ENCODE measurements around the gene TRIM17.

TRIM17 gene

DNA sequence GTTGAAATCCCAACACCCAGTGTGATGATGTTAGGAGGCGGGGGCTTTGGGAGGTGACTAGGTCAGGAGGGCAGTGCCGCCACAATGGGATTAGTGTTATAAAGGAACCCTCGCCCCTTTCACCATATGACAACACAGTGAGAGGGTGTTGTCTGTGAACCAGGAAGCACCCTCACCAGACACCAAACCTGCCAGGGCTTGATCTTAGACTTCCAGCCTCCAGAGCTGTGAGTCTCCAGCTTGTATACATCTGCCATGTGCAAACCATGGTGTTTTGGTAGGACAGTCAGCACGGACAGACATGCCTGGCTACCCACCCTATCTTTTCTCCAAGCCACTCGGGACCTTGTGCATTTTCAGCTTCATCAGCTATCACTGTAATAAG is 14.0 kb downstream of the TRIM17 start:
- DNase-seq (ENCODE audit: low read depth in 3 of 3, low spot score in 1 of 3), result no peak

- DNase-seq (ENCODE audit: low read depth in 3 of 3, low spot score in 1 of 3), result no peak
These were observed 14.7 kb downstream of the TRIM17 start for GRCh38 chr1:228401782-228402640.

DNA sequence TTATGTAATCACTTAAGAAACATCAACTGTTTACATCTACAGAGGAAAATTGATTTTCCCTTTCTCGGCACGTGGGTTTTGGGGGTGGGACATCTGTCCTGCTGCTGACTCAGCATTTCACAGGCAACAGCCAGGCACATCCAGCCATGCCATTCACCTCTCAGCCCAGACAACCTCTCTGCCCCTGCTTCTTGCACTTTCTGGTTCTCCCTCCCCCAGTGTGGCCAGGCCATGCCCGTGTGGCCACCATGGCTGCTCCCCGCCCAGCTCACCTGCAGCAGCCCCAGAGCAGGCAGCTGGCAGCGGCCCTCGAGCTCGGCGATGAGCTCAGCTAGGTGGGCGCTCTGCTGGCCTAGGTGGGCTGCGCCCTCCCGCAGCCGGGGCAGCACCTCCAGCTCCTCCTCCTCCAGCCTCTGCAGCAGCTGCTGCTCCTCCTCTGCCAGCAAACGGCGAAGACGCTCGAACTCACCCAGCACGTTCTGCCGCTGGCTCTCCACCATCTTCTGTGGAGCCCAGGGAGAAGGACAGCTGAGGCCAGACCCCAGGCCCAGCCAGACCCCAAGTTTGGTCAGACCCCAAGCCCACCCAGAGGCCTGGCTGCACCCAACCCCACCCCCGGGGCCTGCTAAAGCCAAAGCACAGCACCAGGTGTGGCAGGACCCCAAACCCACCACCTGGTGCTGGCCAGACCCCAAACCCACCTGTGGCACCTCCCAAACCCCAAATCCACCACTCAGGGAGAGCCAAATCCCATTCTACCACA is 15.8 kb downstream of the TRIM17 start:
- no peak for DNase-seq (ENCODE audit: low read depth in 3 of 3, low spot score in 1 of 3)

GRCh38 chr1:228400237-228400651 is 16.4 kb downstream of the TRIM17 start:
- no peak for DNase-seq (ENCODE audit: low read depth in 3 of 3, low spot score in 1 of 3)

- no peak for DNase-seq (ENCODE audit: low read depth in 3 of 3, low spot score in 1 of 3)
These were observed 17.0 kb downstream of the TRIM17 start for GRCh38 chr1:228399531-228400236.

GRCh38 chr1:228398741-228399461 is 17.8 kb downstream of the TRIM17 start:
- DNase-seq (ENCODE audit: low read depth in 3 of 3, low spot score in 1 of 3), result no peak

- DNase-seq (ENCODE audit: low read depth in 3 of 3, low spot score in 1 of 3), result no peak
These were observed 18.7 kb downstream of the TRIM17 start for GRCh38 chr1:228397966-228398365.

- DNase-seq (ENCODE audit: low read depth in 3 of 3, low spot score in 1 of 3), result no peak
These were observed 19.6 kb downstream of the TRIM17 start for GRCh38 chr1:228396770-228397662.

DNA sequence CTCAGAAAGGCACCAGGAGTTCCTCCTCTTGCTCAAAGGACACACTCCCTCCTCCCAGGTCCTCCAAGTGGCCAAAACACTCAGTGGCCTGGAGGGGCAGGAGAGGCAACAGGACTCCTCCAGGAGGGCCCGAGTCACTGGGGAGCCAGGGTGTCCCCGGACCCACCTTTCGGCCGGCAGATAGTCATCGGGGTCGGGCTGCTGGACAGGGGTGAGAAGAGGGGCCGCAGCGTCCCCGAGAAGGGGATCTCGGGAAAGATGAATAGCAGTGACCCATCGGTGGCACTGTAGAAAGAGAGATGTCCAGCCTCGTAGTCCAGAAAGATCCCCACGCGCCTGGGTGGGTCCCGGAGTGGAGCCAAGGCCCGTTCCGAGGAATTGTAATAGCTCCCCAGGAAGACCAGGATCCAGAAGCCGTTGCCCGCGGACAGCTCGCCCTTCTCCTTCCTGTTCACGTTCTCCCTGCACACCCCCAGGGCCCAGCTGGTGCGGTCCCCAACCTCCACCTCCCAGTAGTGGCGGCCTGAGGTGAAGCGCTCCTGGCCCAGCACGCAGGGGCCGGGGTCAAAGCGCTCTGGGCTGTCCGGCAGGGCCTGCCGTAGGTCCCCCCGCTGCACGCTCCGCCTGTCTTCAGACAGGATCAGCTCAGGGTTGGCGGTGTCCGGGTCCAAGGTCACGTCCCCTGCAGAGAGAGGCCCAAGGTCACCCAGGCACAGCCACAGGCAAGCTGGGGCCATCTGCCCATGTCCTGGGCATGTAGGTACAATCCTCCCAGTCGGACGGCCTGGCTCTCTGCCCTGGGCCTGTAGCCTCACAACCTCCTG is 21.9 kb downstream of the TRIM17 start:
- DNase-seq (ENCODE audit: low read depth in 3 of 3, low spot score in 1 of 3), result no peak

DNA sequence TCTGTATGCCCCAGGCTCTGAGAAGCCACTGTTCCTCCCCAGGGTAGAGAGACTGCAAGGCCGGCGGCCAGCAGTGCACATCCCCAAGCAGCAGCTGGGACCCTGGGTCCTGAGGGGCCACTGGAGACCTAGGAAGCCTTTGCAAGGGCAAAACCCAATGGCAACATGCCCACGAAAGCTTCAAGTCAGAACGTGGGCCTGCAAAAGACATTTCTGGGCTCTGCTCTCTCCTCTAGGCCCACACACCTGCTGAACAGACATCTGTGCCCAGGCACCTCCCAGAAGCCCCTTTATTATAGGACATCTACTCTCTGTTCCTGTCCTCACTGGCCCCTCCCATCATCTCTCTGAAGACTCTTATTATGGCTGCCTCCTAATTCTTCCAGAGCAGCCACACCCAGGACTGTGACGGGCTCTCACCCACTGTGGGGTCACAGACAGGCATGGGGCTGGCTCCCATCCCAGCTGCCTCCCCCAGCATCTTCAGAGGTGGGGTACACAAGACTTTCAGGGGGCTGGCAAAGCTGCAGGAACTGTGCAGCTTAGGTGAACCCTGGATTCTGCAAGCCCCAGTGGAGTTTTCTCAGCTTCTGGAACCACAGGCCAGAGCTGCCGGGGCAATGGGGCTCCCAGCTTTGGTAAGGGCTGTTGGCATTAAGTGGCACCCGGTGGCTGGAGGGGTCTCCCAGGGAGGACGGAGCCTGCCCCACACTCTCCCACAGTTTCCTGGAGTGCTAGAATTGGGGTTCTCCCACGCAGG is 22.7 kb downstream of the TRIM17 start:
- no peak for DNase-seq (ENCODE audit: low read depth in 3 of 3, low spot score in 1 of 3)

DNA sequence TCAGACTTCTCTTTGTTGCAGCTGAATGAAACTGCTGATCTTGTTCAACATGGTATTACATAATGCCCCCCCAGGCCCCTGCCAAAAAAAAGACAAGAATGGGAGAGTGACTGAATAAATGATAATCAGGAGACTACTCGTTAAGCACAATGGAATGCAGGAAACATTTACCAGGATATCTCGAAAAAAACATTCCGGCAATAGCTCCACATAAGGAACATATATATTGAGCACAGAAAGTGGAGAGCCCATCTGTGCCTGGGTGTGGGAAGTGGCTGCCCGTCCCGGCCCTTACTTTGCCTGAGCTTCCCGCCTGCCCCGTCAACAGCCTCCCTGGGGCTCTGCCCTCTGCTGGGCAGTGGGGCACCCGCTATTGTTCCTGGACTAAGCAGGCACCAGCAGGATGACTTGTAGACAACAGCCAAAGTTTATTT is 23.4 kb downstream of the TRIM17 start:
- DNase-seq (ENCODE audit: low read depth in 3 of 3, low spot score in 1 of 3), result no peak

DNA sequence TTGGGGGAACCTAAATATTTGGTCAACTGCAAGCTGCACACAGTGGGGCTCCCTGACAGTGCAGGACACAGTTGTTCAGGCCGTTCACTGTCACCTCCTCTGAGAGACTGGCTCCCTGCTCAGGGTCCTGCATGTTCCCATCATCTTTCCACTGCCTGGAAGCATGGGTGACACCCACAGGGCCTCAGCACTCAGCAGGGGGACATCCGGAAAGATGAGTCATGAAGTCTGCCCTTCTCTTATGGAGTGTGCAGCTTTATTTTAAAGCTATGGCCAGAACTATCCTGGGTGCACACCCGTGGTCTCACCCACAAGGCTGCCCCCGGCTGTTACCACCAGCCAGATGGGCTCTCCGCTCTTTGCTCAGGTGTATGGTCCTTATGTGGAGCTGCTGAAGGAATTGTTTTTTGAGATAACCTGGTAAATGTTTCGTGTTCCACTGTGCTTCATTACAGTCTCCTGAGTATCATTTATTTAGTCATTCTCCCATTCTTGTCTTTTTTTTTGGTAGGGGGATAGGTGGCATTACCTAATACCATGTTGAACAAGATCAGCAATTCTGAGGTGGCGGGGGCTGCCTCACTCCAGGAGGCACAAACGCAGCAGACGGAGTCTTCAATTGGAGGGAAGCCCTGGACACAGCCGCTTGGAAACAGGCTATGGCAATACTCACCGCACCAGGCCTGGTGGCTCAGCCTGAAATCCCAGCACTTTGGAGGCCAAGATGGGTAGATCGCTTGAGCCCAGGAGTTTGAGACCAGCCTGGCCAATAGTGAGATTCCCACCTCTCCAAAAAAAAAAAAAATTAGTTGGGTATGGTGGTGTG is 24.3 kb downstream of the TRIM17 start:
- DNase-seq (ENCODE audit: low read depth in 3 of 3, low spot score in 1 of 3), result no peak

DNA sequence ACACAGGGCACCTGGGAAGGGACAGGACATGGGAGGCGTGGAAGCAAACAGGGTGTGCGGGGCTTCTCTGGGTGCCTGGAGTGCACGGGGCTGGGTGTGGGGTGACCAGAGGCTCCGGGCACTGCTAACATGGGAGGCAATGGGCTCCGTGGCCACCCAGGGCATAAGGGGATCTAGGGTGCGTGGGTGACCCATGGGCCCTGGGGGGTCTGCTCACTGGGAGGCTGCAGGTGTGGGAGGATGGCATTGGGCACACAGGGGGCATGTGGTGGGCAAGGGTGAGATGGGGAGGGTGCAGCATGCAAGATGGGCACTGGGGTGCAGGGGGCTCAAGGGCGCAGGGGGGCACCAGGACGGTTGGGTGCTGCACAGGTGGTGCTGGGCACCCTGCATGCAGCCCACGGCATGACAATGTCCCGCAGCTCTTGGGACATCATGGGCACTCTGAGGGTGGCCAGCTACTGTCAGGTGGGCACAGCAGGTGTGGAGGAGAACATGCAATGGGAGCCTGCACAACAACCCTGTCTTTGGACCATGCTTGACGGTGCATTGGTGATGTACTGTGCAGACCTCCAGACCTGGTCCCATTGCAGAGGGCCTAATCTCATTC is 25.1 kb downstream of the TRIM17 start:
- no peak for DNase-seq (ENCODE audit: low read depth in 3 of 3, low spot score in 1 of 3)

- DNase-seq (ENCODE audit: low read depth in 3 of 3, low spot score in 1 of 3), result no peak
These were observed 26.0 kb downstream of the TRIM17 start for GRCh38 chr1:228390649-228391048.

- DNase-seq (ENCODE audit: low read depth in 3 of 3, low spot score in 1 of 3), result no peak
These were observed 29.3 kb downstream of the TRIM17 start for GRCh38 chr1:228387321-228387720.

GRCh38 chr1:228385232-228385631 is 31.4 kb downstream of the TRIM17 start:
- DNase-seq (ENCODE audit: low read depth in 3 of 3, low spot score in 1 of 3), result no peak

DNA sequence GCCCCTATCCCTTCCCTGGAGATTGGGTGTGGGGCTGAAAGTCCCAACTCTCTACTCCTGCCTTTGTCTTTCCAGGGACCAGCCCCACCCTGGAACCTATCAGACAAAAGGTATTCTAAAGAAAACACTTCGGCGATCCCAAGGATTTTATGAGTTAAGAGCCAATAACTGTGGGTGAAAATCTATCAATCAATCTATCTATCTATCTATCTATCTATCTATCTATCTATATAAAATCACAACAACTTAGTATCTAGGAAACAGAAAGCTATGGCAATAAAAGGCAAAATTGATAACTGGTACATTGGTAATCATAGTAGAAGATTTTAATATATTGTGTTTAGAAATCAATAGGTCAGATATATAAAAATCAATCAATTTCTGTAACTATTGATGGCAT is 32.9 kb downstream of the TRIM17 start:
- DNase-seq (ENCODE audit: low read depth in 3 of 3, low spot score in 1 of 3), result no peak

Measured in stimulated activated CD4-positive, alpha-beta T cell treated with anti-CD3 and anti-CD28 coated beads, TNF-alpha, amount 100 ng/mL, for 1 hour (primary cell).